C4-2B (cell line): ENCODE results near the gene ADGRA1.

Source experiments
- CTCF ChIP-seq: fragments of 450-650 bp; conservative IDR thresholded peaks from 2 replicates; pipeline ENCODE4 v1.5.1; 2017; ENCODE audit warnings: mild to moderate bottlenecking
- ZFX ChIP-seq: fragments of 450-650 bp; IDR thresholded peaks from 2 replicates; pipeline ENCODE4 v1.6.1; 2017

- TF ChIP-seq CTCF (no peak), ZFX (no peak)
These were observed 79.3 kb downstream of the ADGRA1 start for GRCh38 chr10:133166828-133167692.
